Central memory CD8-positive, alpha-beta T cell (primary cell): Measurements from ENCODE around the gene MRPS15.
A peak's percentile ranks its signal among the peaks of the same experiment; 100 is the strongest.
"Not testable (repeated sequence)": the region's sequence is repeated elsewhere in the genome, so short reads cannot be mapped to it uniquely, and the experiment has no call there.

Source experiments
- ATAC-seq: fragments of 150-1000 bp; cut with Tn5 transposase; replicated peaks from 2 replicates; pipeline ENCODE4 v1.10.0; 2022; ENCODE audit warnings: mild to moderate bottlenecking, moderate FRiP score, moderate number of reproducible peaks; ENCODE audit not compliant: poor library complexity, severe bottlenecking; ENCODE audit errors: extremely low read depth
- DNase-seq, 2 donors: peaks; one replicate each; pipeline ENCODE4 v3.0.0; 2021; ENCODE audit warnings: low spot score in 2 of 2
- H3K27ac Mint-ChIP-seq: one replicate; pipeline ENCODE4 v1.8.0; 2022; ENCODE audit warnings: low read depth, mild to moderate bottlenecking, moderate library complexity, mixed read lengths
- H3K27me3 Mint-ChIP-seq: one replicate; pipeline ENCODE4 v1.8.0; 2022; ENCODE audit warnings: mixed read lengths
- H3K36me3 Mint-ChIP-seq: one replicate; pipeline ENCODE4 v1.8.0; 2022; ENCODE audit warnings: mild to moderate bottlenecking, moderate library complexity, mixed read lengths; ENCODE audit not compliant: insufficient read depth
- H3K4me1 Mint-ChIP-seq: one replicate; pipeline ENCODE4 v1.8.0; 2022; ENCODE audit warnings: mixed read lengths
- H3K4me3 Mint-ChIP-seq: one replicate; pipeline ENCODE4 v1.8.0; 2022; ENCODE audit warnings: mild to moderate bottlenecking, moderate library complexity, mixed read lengths
- H3K9me3 Mint-ChIP-seq: one replicate; pipeline ENCODE4 v1.8.0; 2022; ENCODE audit warnings: mixed read lengths

Gene MRPS15

GRCh38 chr1:36463803-36464604, at the start of gene MRPS15:
Gene MRPS15, minus strand, starts transcription at chr1:36464384. Its CDS starts 109 bp downstream, at chr1:36464275.
- H3K4me1 Mint-ChIP-seq: peaks cover 29% of the 10 kb centered on the region

GRCh38 chr1:36512842-36513241, 48.7 kb upstream of the MRPS15 start:
- H3K9me3 Mint-ChIP-seq: no peaks in the 10 kb centered on the region
- no peaks in the 10 kb centered on the region for H3K4me1 Mint-ChIP-seq
- DNase-seq (no peak), ATAC-seq (no peak)
- H3K4me3 Mint-ChIP-seq: no peak overlapping the region
- peaks cover 39% of the 10 kb centered on the region for H3K27me3 Mint-ChIP-seq
- no peak overlapping the region for H3K27ac Mint-ChIP-seq
- peaks cover 2% of the 10 kb centered on the region for H3K36me3 Mint-ChIP-seq

More at GRCh38 chr1:36463803-36464604, at the start of gene MRPS15:
- DNase-seq (peak; percentile 92 to 93), ATAC-seq (peak; percentile 98)
- Mint-ChIP-seq H3K36me3 (peaks cover 12% of the 10 kb centered on the region), H3K4me3 (peak within 1 kb of the TSS; percentile 98), H3K27ac (peak within 1 kb of the TSS; percentile 96), H3K9me3 (no peaks in the 10 kb centered on the region), H3K27me3 (no peaks in the 10 kb centered on the region)

GRCh38 chr1:36511804-36512798, 47.9 kb upstream of the MRPS15 start:
- DNase-seq (no peak), ATAC-seq (no peak)
- Mint-ChIP-seq H3K27me3 (peaks cover 46% of the 10 kb centered on the region), H3K4me1 (no peaks in the 10 kb centered on the region), H3K9me3 (no peaks in the 10 kb centered on the region), H3K36me3 (peaks cover 2% of the 10 kb centered on the region), H3K27ac (no peak overlapping the region), H3K4me3 (no peak overlapping the region)

GRCh38 chr1:36511220-36511619, 47.0 kb upstream of the MRPS15 start:
- peaks cover 55% of the 10 kb centered on the region for H3K27me3 Mint-ChIP-seq
- H3K4me1 Mint-ChIP-seq, DNase-seq, ATAC-seq, H3K27ac Mint-ChIP-seq, H3K9me3 Mint-ChIP-seq, H3K36me3 Mint-ChIP-seq, H3K4me3 Mint-ChIP-seq: not testable (repeated sequence)

- Mint-ChIP-seq H3K9me3 (no peaks in the 10 kb centered on the region), H3K27ac (no peak overlapping the region), H3K36me3 (peaks cover 2% of the 10 kb centered on the region), H3K4me1 (no peaks in the 10 kb centered on the region), H3K27me3 (peaks cover 57% of the 10 kb centered on the region), H3K4me3 (no peak overlapping the region)
- ATAC-seq (no peak), DNase-seq (no peak)
Observed at GRCh38 chr1:36510418-36510817, 46.2 kb upstream of the MRPS15 start.

- Mint-ChIP-seq H3K27ac (no peak overlapping the region), H3K4me1 (no peaks in the 10 kb centered on the region), H3K36me3 (peaks cover 2% of the 10 kb centered on the region), H3K9me3 (no peaks in the 10 kb centered on the region), H3K4me3 (no peak overlapping the region), H3K27me3 (peaks cover 55% of the 10 kb centered on the region)
- no peak for ATAC-seq
- no peak for DNase-seq
Observed at GRCh38 chr1:36508257-36508656, 44.1 kb upstream of the MRPS15 start.

GRCh38 chr1:36506276-36506920, 42.2 kb upstream of the MRPS15 start:
- peaks cover 2% of the 10 kb centered on the region for H3K36me3 Mint-ChIP-seq
- H3K27ac Mint-ChIP-seq: no peak overlapping the region
- H3K27me3 Mint-ChIP-seq: peaks cover 66% of the 10 kb centered on the region
- H3K4me1 Mint-ChIP-seq: no peaks in the 10 kb centered on the region
- no peak for DNase-seq
- H3K4me3 Mint-ChIP-seq: no peak overlapping the region
- H3K9me3 Mint-ChIP-seq: no peaks in the 10 kb centered on the region
- ATAC-seq: no peak

- Mint-ChIP-seq H3K27ac (no peak overlapping the region), H3K4me1 (no peaks in the 10 kb centered on the region), H3K4me3 (no peak overlapping the region), H3K36me3 (peaks cover 2% of the 10 kb centered on the region), H3K27me3 (peaks cover 55% of the 10 kb centered on the region), H3K9me3 (no peaks in the 10 kb centered on the region)
- DNase-seq (no peak), ATAC-seq (no peak)
Observed at GRCh38 chr1:36503733-36504132, 39.5 kb upstream of the MRPS15 start.

GRCh38 chr1:36503159-36503558, 39.0 kb upstream of the MRPS15 start:
- Mint-ChIP-seq H3K4me1 (no peaks in the 10 kb centered on the region), H3K4me3 (no peak overlapping the region), H3K27me3 (peaks cover 49% of the 10 kb centered on the region), H3K9me3 (no peaks in the 10 kb centered on the region), H3K36me3 (peaks cover 2% of the 10 kb centered on the region), H3K27ac (no peak overlapping the region)
- no peak for ATAC-seq
- no peak for DNase-seq

GRCh38 chr1:36502616-36503015, 38.4 kb upstream of the MRPS15 start:
- DNase-seq: no peak
- H3K4me3 Mint-ChIP-seq: no peak overlapping the region

GRCh38 chr1:36501911-36502310, 37.7 kb upstream of the MRPS15 start:
- not testable (repeated sequence) for H3K4me1 Mint-ChIP-seq, H3K36me3 Mint-ChIP-seq
- peaks cover 37% of the 10 kb centered on the region for H3K27me3 Mint-ChIP-seq

More at GRCh38 chr1:36502616-36503015, 38.4 kb upstream of the MRPS15 start:
- H3K4me1 Mint-ChIP-seq: no peaks in the 10 kb centered on the region
- H3K27ac Mint-ChIP-seq: no peak overlapping the region
- no peak for ATAC-seq
- no peaks in the 10 kb centered on the region for H3K9me3 Mint-ChIP-seq
- H3K27me3 Mint-ChIP-seq: peaks cover 44% of the 10 kb centered on the region
- H3K36me3 Mint-ChIP-seq: peaks cover 2% of the 10 kb centered on the region

GRCh38 chr1:36497207-36497606, 33.0 kb upstream of the MRPS15 start:
- no peaks in the 10 kb centered on the region for H3K36me3 Mint-ChIP-seq
- ATAC-seq (no peak), DNase-seq (no peak)
- no peak overlapping the region for H3K4me3 Mint-ChIP-seq
- H3K9me3 Mint-ChIP-seq: no peaks in the 10 kb centered on the region
- H3K27ac Mint-ChIP-seq: no peak overlapping the region
- no peaks in the 10 kb centered on the region for H3K4me1 Mint-ChIP-seq
- H3K27me3 Mint-ChIP-seq: peaks cover 21% of the 10 kb centered on the region

More at GRCh38 chr1:36501911-36502310, 37.7 kb upstream of the MRPS15 start:
- DNase-seq, ATAC-seq, H3K9me3 Mint-ChIP-seq, H3K4me3 Mint-ChIP-seq, H3K27ac Mint-ChIP-seq: not testable (repeated sequence)
